Natural killer cell (primary cell): ENCODE results near the gene INPP5B. TPM values are rescaled to one million over a fixed set of nuclear protein-coding genes. Genes with fewer than 3 reads are reported as not detected.

Experiments used
- ATAC-seq, 3 donors: fragments of 150-1000 bp in 2 of 3; fragments of 200-7000 bp in 1 of 3; cut with Tn5 transposase; 1 replicate in 1 of 3; 2 replicates in 2 of 3; pipeline ENCODE4 v1.10.0; 2021; ENCODE audit warnings: mild to moderate bottlenecking in 2 of 3, moderate library complexity in 2 of 3
- DNase-seq, 2 donors: peaks; one replicate each; pipeline versions ENCODE4 v3.0.0 to v3.0.0-alpha.2; 2013 to 2021; ENCODE audit warnings: mixed read lengths in 1 of 2
- H3K27ac ChIP-seq: one replicate; pipeline ENCODE4 v1.5.1; 2013; ENCODE audit warnings: mild to moderate bottlenecking, low read length
- H3K27me3 ChIP-seq: one replicate; pipeline ENCODE4 v1.6.1; 2013; ENCODE audit warnings: low read length; ENCODE audit not compliant: control insufficient read depth, insufficient read depth
- H3K36me3 ChIP-seq: one replicate; pipeline ENCODE4 v1.6.1; 2013; ENCODE audit warnings: low read length; ENCODE audit not compliant: control insufficient read depth, insufficient read depth
- H3K4me1 ChIP-seq: one replicate; pipeline ENCODE4 v1.6.1; 2013; ENCODE audit warnings: low read length; ENCODE audit not compliant: control insufficient read depth, insufficient read depth
- H3K4me3 ChIP-seq: one replicate; pipeline ENCODE4 v1.5.1; 2013; ENCODE audit warnings: low read length
- H3K9me3 ChIP-seq: one replicate; pipeline ENCODE4 v1.6.1; 2013; ENCODE audit warnings: low read length; ENCODE audit not compliant: control insufficient read depth, insufficient read depth
- H3K27ac Mint-ChIP-seq, 2 donors: one replicate each; pipeline ENCODE4 v1.8.0; 2022; ENCODE audit warnings: mild to moderate bottlenecking in 2 of 2, mixed read lengths in 2 of 2, moderate library complexity in 1 of 2
- H3K27me3 Mint-ChIP-seq, 2 donors: one replicate each; pipeline ENCODE4 v1.8.0; 2022; ENCODE audit warnings: low read depth in 2 of 2, mixed read lengths in 2 of 2
- H3K36me3 Mint-ChIP-seq: one replicate; pipeline ENCODE4 v1.8.0; 2022; ENCODE audit warnings: mixed read lengths
- H3K4me1 Mint-ChIP-seq, 2 donors: one replicate each; pipeline ENCODE4 v1.8.0; 2022; ENCODE audit warnings: mixed read lengths in 2 of 2
- H3K4me3 Mint-ChIP-seq: one replicate; pipeline ENCODE4 v1.8.0; 2022; ENCODE audit warnings: mild to moderate bottlenecking, moderate library complexity, mixed read lengths
- H3K9me3 Mint-ChIP-seq, 2 donors: one replicate each; pipeline ENCODE4 v1.8.0; 2022; ENCODE audit warnings: mixed read lengths in 2 of 2
- CTCF ChIP-seq: fragments of 200-600 bp; IDR thresholded peaks from one replicate; pipeline ENCODE4 v1.8.0; 2022; ENCODE audit warnings: antibody characterized with exemption
- WGBS: methylation state at CpG from one replicate; pipeline ENCODE4 v1.1.7; 2013; ENCODE audit warnings: missing lambda C conversion rate; ENCODE audit not compliant: insufficient coverage; 5-methylcytosine and 5-hydroxymethylcytosine counted together
- intact Hi-C: fragments of 100-400 bp; cut with micrococcal nuclease; formaldehyde crosslinking; loops from one replicate; pipeline ENCODE4 v1.14.2; 2022
- total RNA-seq, 4 donors: library from RNA; stranded (reverse); fragments of 120-200 nt in 1 of 4; gene quantifications; one replicate each; pipeline versions ENCODE4 v1.2.3 to v1.2.4, GENCODE V29; 2013 to 2022

The INPP5B gene
- total RNA-seq, 3 donors from 2014 or later (not counting 1 experiment from before 2014, with no cell fraction given), result 34.0 to 66.2 (median 54.7) TPM

GRCh38 chr1:37945743-37946702 lies 830 bp downstream of the INPP5B start:
- DNase-seq (no peak), ATAC-seq (no peak)
- no peak for TF ChIP-seq CTCF
- intact Hi-C loops, result no loop called here
- H3K9me3 ChIP-seq, result no peaks in the 10 kb centered on the region
- H3K27ac Mint-ChIP-seq, result peak overlapping the region; percentile 84 to 89
- no peaks in the 10 kb centered on the region for H3K36me3 Mint-ChIP-seq
- peak overlapping the region; percentile 53 for H3K27ac ChIP-seq
- no peaks in the 10 kb centered on the region for H3K27me3 Mint-ChIP-seq
- H3K4me3 Mint-ChIP-seq, result peak overlapping the region; percentile 92
- no peaks in the 10 kb centered on the region for H3K9me3 Mint-ChIP-seq
- peak overlapping the region; percentile 51 for H3K4me3 ChIP-seq
- H3K27me3 ChIP-seq, result no peaks in the 10 kb centered on the region
- no peaks in the 10 kb centered on the region for H3K36me3 ChIP-seq
- H3K4me1 Mint-ChIP-seq, result peaks cover 13 to 17% of the 10 kb centered on the region in 2 donors
- 81% methylated on average over 19 of the region's 23 CpGs for WGBS
- peaks cover 20% of the 10 kb centered on the region for H3K4me1 ChIP-seq

GRCh38 chr1:37945251-37945650 lies 1.6 kb downstream of the INPP5B start:
- Histone ChIP-seq H3K9me3 (no peaks in the 10 kb centered on the region), H3K27ac (no peak overlapping the region), H3K4me1 (peaks cover 20% of the 10 kb centered on the region), H3K36me3 (peaks cover 6% of the 10 kb centered on the region), H3K4me3 (no peak overlapping the region), H3K27me3 (no peaks in the 10 kb centered on the region)
- Mint-ChIP-seq H3K9me3 (no peaks in the 10 kb centered on the region), H3K27me3 (no peaks in the 10 kb centered on the region), H3K4me1 (peaks cover 13 to 17% of the 10 kb centered on the region in 2 donors), H3K4me3 (no peak overlapping the region), H3K27ac (no peak overlapping the region), H3K36me3 (no peaks in the 10 kb centered on the region)
- no peak for DNase-seq
- TF ChIP-seq CTCF, result no peak
- 92% methylated on average over 4 of the region's 5 CpGs for WGBS
- intact Hi-C loops, result no loop called here
- no peak for ATAC-seq

GRCh38 chr1:37944816-37945215 lies 2.0 kb downstream of the INPP5B start:
- no peak for TF ChIP-seq CTCF
- H3K4me3 Mint-ChIP-seq, result no peak overlapping the region
- H3K27me3 ChIP-seq, result no peaks in the 10 kb centered on the region
- H3K36me3 ChIP-seq, result peaks cover 9% of the 10 kb centered on the region
- no peak overlapping the region for H3K27ac Mint-ChIP-seq
- H3K9me3 ChIP-seq, result no peaks in the 10 kb centered on the region
- no peaks in the 10 kb centered on the region for H3K9me3 Mint-ChIP-seq
- no peak for ATAC-seq
- H3K4me1 Mint-ChIP-seq, result peaks cover 13 to 17% of the 10 kb centered on the region in 2 donors
- H3K36me3 Mint-ChIP-seq, result no peaks in the 10 kb centered on the region
- WGBS, result 94% methylated on average over 5 of the region's 5 CpGs
- no peak overlapping the region for H3K4me3 ChIP-seq
- no peaks in the 10 kb centered on the region for H3K27me3 Mint-ChIP-seq
- intact Hi-C loops, result no loop called here
- H3K27ac ChIP-seq, result no peak overlapping the region
- no peak for DNase-seq
- H3K4me1 ChIP-seq, result peaks cover 20% of the 10 kb centered on the region
